GM12891 (cell line): ENCODE data around the gene TBRG4.
A peak's percentile ranks its signal among the peaks of the same experiment; 100 is the strongest.

Experiments used
- PAX5 ChIP-seq: IDR thresholded peaks from 2 replicates; pipeline ENCODE4 v1.6.1; 2011; ENCODE audit warnings: low read length, moderate library complexity, mild to moderate bottlenecking; ENCODE audit not compliant: insufficient read depth, severe bottlenecking
- POLR2A ChIP-seq: IDR thresholded peaks from 2 replicates; pipeline ENCODE4 v1.6.1; 2011; ENCODE audit warnings: low read depth, low read length, control low read depth
- POLR2AphosphoS5 ChIP-seq: IDR thresholded peaks from 2 replicates; pipeline ENCODE4 v1.6.1; 2011; ENCODE audit warnings: low read depth, low read length, control low read depth
- POU2F2 ChIP-seq: IDR thresholded peaks from 2 replicates; pipeline ENCODE4 v1.6.1; 2011; ENCODE audit warnings: low read depth, mild to moderate bottlenecking, control low read depth, low read length, moderate library complexity
- SPI1 ChIP-seq: IDR thresholded peaks from 2 replicates; pipeline ENCODE4 v1.6.1; 2011; ENCODE audit warnings: low read depth, low read length, control low read depth
- TAF1 ChIP-seq: IDR thresholded peaks from 2 replicates; pipeline ENCODE4 v1.6.1; 2011; ENCODE audit warnings: low read depth, low read length, control low read depth

- TF ChIP-seq POLR2AphosphoS5 (peak; percentile 33; the same call in 1 of the 2 replicates), POLR2A (no peak), TAF1 (no peak), SPI1 (no peak), POU2F2 (no peak), PAX5 (no peak)
Observed at GRCh38 chr7:45105588-45106188, 5.8 kb downstream of the TBRG4 start.
